ENCODE results near the gene MEIS3.

GRCh38 chr19:47423203-47423882 lies 4.0 kb upstream of the MEIS3 start:
- TF ChIP-seq CTCF (conservative IDR thresholded peaks at IDR 0.05; ENCODE audit: low read depth, low read length), result no peak
- no peak for TF ChIP-seq EZH2 (IDR thresholded peaks at IDR 0.05; ENCODE audit: low read length, unreplicated experiment)

All from PC-3 (cell line).